GM12878 (cell line): ENCODE measurements around the gene BNIP3. TPM values are rescaled to one million over a fixed set of nuclear protein-coding genes. Genes with fewer than 3 reads are reported as not detected.

ENCODE experiments used
- ATAC-seq: fragments of 200-7000 bp; cut with Tn5 transposase; 3 replicates; pipeline ENCODE4 v1.9.1; 2020; ENCODE audit warnings: mild to moderate bottlenecking, moderate library complexity
- BruUV-seq: library from RNA; stranded (reverse); fragments of 400-500 nt; replicated peaks from 2 replicates; lab custom pipeline; 2021; lab: Mats Ljungman, UMichigan
- CTCF ChIA-PET: fragments of 300-600 bp; sonication (Branson Sonifier 250); formaldehyde crosslinking; extraction: SDS; loops from one replicate; lab custom pipeline; 2021; ENCODE audit warnings: inconsistent platforms; lab: Yijun Ruan, JAX
- POLR2A ChIA-PET: fragments of 350-600 bp; formaldehyde crosslinking; extraction: SDS; loops from one replicate; lab custom pipeline; 2021; ENCODE audit warnings: inconsistent platforms; lab: Charles Lee
- RAD21 ChIA-PET: fragments of 300-600 bp; sonication (Branson Sonifier 250); formaldehyde crosslinking; loops from one replicate; lab custom pipeline; 2023; ENCODE audit warnings: antibody characterized with exemption; ENCODE audit not compliant: unreplicated experiment; lab: Charles Lee
- SMC1A ChIA-PET: fragments of 300-600 bp; sonication (Branson Sonifier 250); formaldehyde crosslinking; loops from one replicate; lab custom pipeline; 2023; ENCODE audit not compliant: unreplicated experiment, uncharacterized antibody; lab: Charles Lee
- DNase-seq: peaks from one replicate; pipeline ENCODE4 v3.0.0-alpha.2; 2011; ENCODE audit warnings: low read depth, low spot score
- FAIRE-seq: peaks from 3 replicates; lab custom pipeline; 2011; peaks lifted over from hg19 to GRCh38; lab: Jason Lieb, UNC
- H2AFZ ChIP-seq: 2 replicates; pipeline ENCODE4 v1.6.0; 2011; ENCODE audit warnings: low read depth, low read length, control low read depth; ENCODE audit not compliant: control insufficient read depth
- H3K27ac ChIP-seq: 2 replicates; pipeline ENCODE4 v1.5.1; 2011; ENCODE audit warnings: control low read depth; ENCODE audit not compliant: control insufficient read depth, insufficient read depth
- H3K27me3 ChIP-seq, 2 experiments: replicated peaks in 1 of 2; 2 replicates each; pipeline versions ENCODE4 v1.6.0 to v1.6.1; 2011; ENCODE audit warnings: low read length in 1 of 2; ENCODE audit not compliant: control insufficient read depth in 2 of 2, insufficient read depth in 2 of 2
- H3K36me3 ChIP-seq, 2 experiments: 2 replicates each; pipeline ENCODE4 v1.5.1; 2011; ENCODE audit warnings: low read length in 1 of 2; ENCODE audit not compliant: control insufficient read depth in 2 of 2, insufficient read depth in 2 of 2
- H3K4me1 ChIP-seq: 2 replicates; pipeline ENCODE4 v1.6.1; 2011; ENCODE audit warnings: mild to moderate bottlenecking, low read length, moderate library complexity, mixed read lengths; ENCODE audit not compliant: control insufficient read depth, insufficient read depth
- H3K4me2 ChIP-seq: 2 replicates; pipeline ENCODE4 v1.6.0; 2011; ENCODE audit warnings: control low read depth; ENCODE audit not compliant: control insufficient read depth, insufficient read depth
- H3K4me3 ChIP-seq: fragments of 200-600 bp; sonication (generic); 2 replicates; pipeline ENCODE4 v1.5.1; 2016
- H3K79me2 ChIP-seq: 2 replicates; pipeline ENCODE4 v1.6.0; 2011; ENCODE audit warnings: low read length; ENCODE audit not compliant: control insufficient read depth, insufficient read depth
- H3K9ac ChIP-seq: 2 replicates; pipeline ENCODE4 v1.8.0; 2011; ENCODE audit warnings: low read length, control low read depth, mixed read lengths; ENCODE audit not compliant: control insufficient read depth, insufficient read depth
- H3K9me3 ChIP-seq: replicated peaks from 3 replicates; pipeline ENCODE4 v1.5.1; 2011; ENCODE audit warnings: mild to moderate bottlenecking, low read length; ENCODE audit not compliant: control insufficient read depth, insufficient read depth
- H4K20me1 ChIP-seq: 2 replicates; pipeline ENCODE4 v1.6.0; 2011; ENCODE audit not compliant: control insufficient read depth, insufficient read depth
- ATF7 ChIP-seq: fragments of 450-650 bp; IDR thresholded peaks from 2 replicates; pipeline ENCODE4 v1.6.1; 2016; ENCODE audit warnings: low read depth, mild to moderate bottlenecking
- BCL3 ChIP-seq: IDR thresholded peaks from 2 replicates; pipeline ENCODE4 v1.6.1; 2011; ENCODE audit warnings: borderline replicate concordance, low read depth, mild to moderate bottlenecking, moderate library complexity, low read length; ENCODE audit not compliant: insufficient read depth, poor library complexity, severe bottlenecking
- CEBPZ ChIP-seq: fragments of 150-350 bp; IDR thresholded peaks from 2 replicates; pipeline ENCODE4 v1.6.1; 2016; ENCODE audit warnings: low read depth, low read length
- MTA3 ChIP-seq: IDR thresholded peaks from 2 replicates; pipeline ENCODE4 v1.6.1; 2012; ENCODE audit warnings: low read length, inconsistent platforms, borderline replicate concordance
- PAX5 ChIP-seq: IDR thresholded peaks from 2 replicates; pipeline ENCODE4 v1.6.1; 2011; ENCODE audit warnings: low read depth, low read length, borderline replicate concordance
- POLR2A ChIP-seq: IDR thresholded peaks from 2 replicates; pipeline ENCODE4 v1.6.1; 2011; ENCODE audit warnings: low read depth, mild to moderate bottlenecking, low read length
- RBBP5 ChIP-seq: fragments of 200-600 bp; sonication (generic); conservative IDR thresholded peaks from 2 replicates; pipeline ENCODE4 v1.6.1; 2016
- RUNX3 ChIP-seq: IDR thresholded peaks from 2 replicates; pipeline ENCODE4 v1.6.1; 2012; ENCODE audit warnings: low read length, inconsistent platforms
- STAT1 ChIP-seq: fragments of 450-650 bp; conservative IDR thresholded peaks from 2 replicates; pipeline ENCODE4 v1.6.1; 2014; ENCODE audit warnings: antibody characterized with exemption, mild to moderate bottlenecking
- SUZ12 ChIP-seq: fragments of 200-600 bp; sonication (generic); IDR thresholded peaks from one replicate; pipeline ENCODE4 v1.6.1; 2018; ENCODE audit warnings: antibody characterized with exemption, mild to moderate bottlenecking; ENCODE audit not compliant: unreplicated experiment
- TCF12 ChIP-seq: IDR thresholded peaks from 2 replicates; pipeline ENCODE4 v1.6.1; 2011; ENCODE audit warnings: low read depth, mild to moderate bottlenecking, low read length
- ZBTB33 ChIP-seq: fragments of 450-650 bp; IDR thresholded peaks from 2 replicates; pipeline ENCODE4 v1.6.1; 2017; ENCODE audit warnings: mild to moderate bottlenecking
- ZNF217 ChIP-seq: fragments of 450-650 bp; IDR thresholded peaks from 2 replicates; pipeline ENCODE4 v1.6.1; 2017; ENCODE audit warnings: antibody characterized with exemption, mild to moderate bottlenecking
- ZSCAN29 ChIP-seq: fragments of 450-650 bp; IDR thresholded peaks from 2 replicates; pipeline ENCODE4 v1.6.1; 2017; ENCODE audit warnings: mild to moderate bottlenecking, moderate library complexity
- WGBS: methylation state at CpG from one replicate; pipeline ENCODE4 v1.1.6; 2016; ENCODE audit warnings: low lambda C conversion rate; ENCODE audit not compliant: insufficient replicate concordance, insufficient coverage; ENCODE audit errors: missing lambda C conversion rate; 5-methylcytosine and 5-hydroxymethylcytosine counted together
- in situ Hi-C: fragments of 300-500 bp; cut with MboI; formaldehyde crosslinking; loops from 9 replicates; pipeline ENCODE4 v1.14.3; 2018; ENCODE audit warnings: mixed read lengths
- intact Hi-C: fragments of 100-400 bp; cut with micrococcal nuclease; formaldehyde crosslinking; loops from one replicate; pipeline ENCODE4 v1.14.2; 2022; ENCODE audit not compliant: unreplicated experiment
- polyA plus RNA-seq, 11 experiments: library from polyadenylated mRNA; depleted of rRNA in 4 of 11; unstranded in 6 of 11; stranded (reverse) in 5 of 11; fragments of >200 nt; fragmentation: Nextera tagmentation in 4 of 11; fragmentation: Illumina TruSeq in 1 of 11; extraction: Ambion mirVana in 4 of 11; extraction: Trizol in 1 of 11; gene quantifications; 1 replicate in 1 of 11; 2 replicates in 10 of 11; pipeline versions ENCODE4 v1.2.1 to v1.2.3, GENCODE V29; 2011 to 2016; ENCODE audit warnings: inconsistent platforms in 2 of 11, missing spikeins in 2 of 11, low read depth in 1 of 11
- total RNA-seq, 4 experiments: library from RNA; depleted of rRNA in 3 of 4; stranded (reverse); fragments of >200 nt in 3 of 4; fragmentation: Illumina TruSeq in 1 of 4; extraction: Trizol in 1 of 4; gene quantifications; 2 replicates each; pipeline versions ENCODE4 v1.2.1 to v1.2.3, GENCODE V29; 2013 to 2021

BNIP3 gene
- total and polyA plus RNA-seq, 10 of the 15 experiments (the other 5 are each of a cell fraction or from before 2014, with no cell fraction given) = 7.7 to 122 (median 29.9) TPM

- no peak for TF ChIP-seq CEBPZ
These were observed 10.8 kb downstream of the BNIP3 start (continued) for GRCh38 chr10:131970946-131971345.

- no peak overlapping the region for H3K9ac ChIP-seq
- H2AFZ ChIP-seq = no peak overlapping the region
- no peak for TF ChIP-seq MTA3
- no peak for TF ChIP-seq STAT1
- TF ChIP-seq TCF12 = no peak
- no peak for TF ChIP-seq ZNF217
- no peak for TF ChIP-seq ZBTB33
- TF ChIP-seq POLR2A = no peak
- TF ChIP-seq BCL3 = no peak
- TF ChIP-seq PAX5 = no peak
- no peak for TF ChIP-seq ZSCAN29
- TF ChIP-seq ATF7 = no peak
- TF ChIP-seq RUNX3 = no peak
- no peak for TF ChIP-seq RBBP5
- TF ChIP-seq SUZ12 = no peak
- ChIA-PET POLR2A (no interaction called here), RAD21 (no interaction called here), CTCF (no interaction called here), SMC1A (no interaction called here)
- intact Hi-C loops = no loop called here
- BruUV-seq = no TSS peak
- H3K27ac ChIP-seq = no peak overlapping the region
- 98% methylated on average over 13 of the region's 13 CpGs for WGBS
- no peak for ATAC-seq
- no peaks in the 10 kb centered on the region for H3K27me3 ChIP-seq
- H3K9me3 ChIP-seq = no peaks in the 10 kb centered on the region
- H3K4me3 ChIP-seq = no peak overlapping the region
- no peak for FAIRE-seq
- peaks cover 19% of the 10 kb centered on the region for H3K79me2 ChIP-seq
- in situ Hi-C loops = no loop called here
- H3K4me2 ChIP-seq = no peak overlapping the region
- H4K20me1 ChIP-seq = peaks cover 7% of the 10 kb centered on the region; the same call in 1 of the 2 replicates
- DNase-seq = no peak
- peaks cover 16 to 46% of the 10 kb centered on the region in 2 experiments for H3K36me3 ChIP-seq
- H3K4me1 ChIP-seq = peaks cover 7% of the 10 kb centered on the region
These were observed 12.8 kb downstream of the BNIP3 start for GRCh38 chr10:131968949-131969348.
